GM19372 (cell line): Measurements from ENCODE around the gene IPO9.
A peak's percentile ranks its signal among the peaks of the same experiment; 100 is the strongest.

Experiments used
- ATAC-seq: cut with Tn5 transposase; IDR thresholded peaks from one replicate; pipeline ENCODE4 v1.9.1; 2021; ENCODE audit warnings: mild to moderate bottlenecking, low read depth, moderate library complexity; ENCODE audit not compliant: unreplicated experiment

IPO9 gene

DNA sequence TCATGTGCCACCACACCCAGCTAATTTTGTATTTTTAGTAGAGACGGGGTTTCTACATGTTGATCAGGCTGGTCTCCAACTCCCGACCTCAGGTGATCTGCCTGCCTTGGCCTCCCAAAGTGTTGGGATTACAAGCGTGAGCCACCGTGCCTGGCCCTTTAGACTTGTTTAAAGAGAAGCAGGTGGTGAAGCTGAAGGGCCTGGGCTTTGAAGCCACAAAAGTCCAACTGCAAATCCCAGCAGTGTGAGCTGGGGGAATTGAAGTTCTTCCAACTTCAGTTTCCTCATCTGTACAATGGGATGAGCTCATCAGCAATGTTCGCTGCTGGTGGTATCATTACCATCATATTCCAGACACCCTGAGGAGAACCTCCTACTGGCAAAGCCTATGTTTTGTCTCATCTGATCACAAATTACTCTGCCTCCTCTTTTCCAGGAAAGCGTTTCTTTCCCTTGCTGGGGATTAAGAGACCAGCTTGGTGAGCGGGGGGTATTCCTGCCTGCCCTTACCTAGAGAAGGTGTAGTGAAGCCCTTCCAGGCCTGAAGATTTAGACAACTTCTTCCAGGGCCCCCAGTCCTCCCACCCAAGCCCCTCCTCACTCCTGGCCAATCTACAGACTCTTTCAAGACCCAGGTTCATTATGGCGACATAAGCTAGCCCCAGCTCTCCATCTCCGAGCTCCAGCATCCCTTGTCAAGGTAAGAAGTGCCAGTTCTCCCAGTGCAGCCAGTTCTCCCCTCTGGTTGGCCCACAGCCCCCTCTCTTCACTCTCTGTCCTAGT is 57.3 kb downstream of the IPO9 start:
- no peak for ATAC-seq

DNA sequence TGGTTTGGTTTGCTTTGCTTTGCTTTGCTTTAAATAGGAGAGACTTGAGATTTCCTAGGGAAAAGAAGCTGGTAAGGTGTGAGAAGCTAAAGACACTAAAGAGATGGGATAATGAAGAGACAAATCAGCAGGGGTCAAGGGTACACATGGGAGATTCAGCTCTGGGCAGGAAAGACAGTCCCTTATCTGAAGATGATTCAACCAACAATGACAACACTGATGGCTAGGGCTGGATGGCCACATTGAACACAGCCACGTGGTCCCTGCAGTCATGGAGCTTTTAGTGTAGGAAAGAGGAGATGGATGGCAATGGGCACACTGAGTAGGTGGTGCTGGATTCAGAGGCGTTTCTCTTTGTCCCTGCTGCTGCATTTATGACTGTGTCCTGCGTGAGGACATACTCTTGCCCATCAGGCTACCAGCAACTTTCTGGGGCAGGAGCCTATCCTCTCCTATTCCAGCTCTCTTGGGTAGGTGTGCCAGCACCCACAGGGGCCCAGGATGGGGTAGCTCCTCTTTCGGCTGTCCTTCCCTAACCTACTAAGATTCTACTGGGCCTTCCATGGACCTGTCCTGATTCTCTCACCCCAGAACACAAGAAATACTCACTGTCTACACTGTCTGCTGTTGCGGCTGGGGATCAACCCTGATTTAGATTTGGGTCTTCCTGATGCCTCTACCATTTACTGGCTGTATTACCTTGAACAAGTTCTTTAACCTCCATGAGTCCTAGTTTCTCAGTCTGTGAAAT is 58.3 kb downstream of the IPO9 start:
- no peak for ATAC-seq

DNA sequence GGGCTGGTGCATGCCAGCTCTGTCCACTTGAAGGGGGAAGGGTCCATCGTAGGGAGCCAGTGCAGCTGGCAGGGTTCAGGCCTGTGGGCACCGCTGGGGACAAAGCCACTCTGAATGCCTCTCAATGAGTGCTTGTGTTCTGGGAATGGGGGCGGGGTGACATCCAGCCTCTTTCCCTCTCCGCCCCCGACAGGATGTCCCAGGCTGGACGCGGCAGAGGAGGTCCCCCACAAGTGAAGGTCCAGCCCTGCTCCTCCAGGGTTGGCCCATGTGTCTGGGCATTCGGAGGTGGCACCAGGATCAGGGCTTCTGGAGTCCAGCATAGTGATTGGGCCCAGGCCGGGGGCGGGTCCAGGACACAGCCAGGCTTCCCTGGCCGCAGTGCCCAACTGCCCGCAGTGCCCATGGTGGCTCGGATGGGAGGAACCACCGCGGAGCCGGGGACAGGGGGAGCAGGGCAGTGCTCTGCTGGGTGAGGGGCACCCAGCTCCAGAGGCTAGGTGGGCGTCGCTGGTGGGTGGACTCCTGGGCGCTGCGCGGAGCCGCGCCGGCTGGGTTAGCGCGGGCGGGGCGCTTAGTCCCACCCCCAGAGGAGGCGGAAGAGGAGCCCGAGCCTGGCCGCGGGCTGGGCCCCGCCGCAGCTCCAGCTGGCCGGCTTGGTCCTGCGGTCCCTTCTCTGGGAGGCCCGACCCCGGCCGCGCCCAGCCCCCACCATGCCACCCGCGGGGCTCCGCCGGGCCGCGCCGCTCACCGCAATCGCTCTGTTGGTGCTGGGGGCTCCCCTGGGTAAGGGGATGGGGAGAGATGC is 59.5 kb downstream of the IPO9 start, which contains the start of gene SHISA4:
Gene SHISA4 (plus strand): TSS at position 617 of the 808 bp plus-strand sequence. CDS start 97 bp downstream, at position 714.
- ATAC-seq = no peak

DNA sequence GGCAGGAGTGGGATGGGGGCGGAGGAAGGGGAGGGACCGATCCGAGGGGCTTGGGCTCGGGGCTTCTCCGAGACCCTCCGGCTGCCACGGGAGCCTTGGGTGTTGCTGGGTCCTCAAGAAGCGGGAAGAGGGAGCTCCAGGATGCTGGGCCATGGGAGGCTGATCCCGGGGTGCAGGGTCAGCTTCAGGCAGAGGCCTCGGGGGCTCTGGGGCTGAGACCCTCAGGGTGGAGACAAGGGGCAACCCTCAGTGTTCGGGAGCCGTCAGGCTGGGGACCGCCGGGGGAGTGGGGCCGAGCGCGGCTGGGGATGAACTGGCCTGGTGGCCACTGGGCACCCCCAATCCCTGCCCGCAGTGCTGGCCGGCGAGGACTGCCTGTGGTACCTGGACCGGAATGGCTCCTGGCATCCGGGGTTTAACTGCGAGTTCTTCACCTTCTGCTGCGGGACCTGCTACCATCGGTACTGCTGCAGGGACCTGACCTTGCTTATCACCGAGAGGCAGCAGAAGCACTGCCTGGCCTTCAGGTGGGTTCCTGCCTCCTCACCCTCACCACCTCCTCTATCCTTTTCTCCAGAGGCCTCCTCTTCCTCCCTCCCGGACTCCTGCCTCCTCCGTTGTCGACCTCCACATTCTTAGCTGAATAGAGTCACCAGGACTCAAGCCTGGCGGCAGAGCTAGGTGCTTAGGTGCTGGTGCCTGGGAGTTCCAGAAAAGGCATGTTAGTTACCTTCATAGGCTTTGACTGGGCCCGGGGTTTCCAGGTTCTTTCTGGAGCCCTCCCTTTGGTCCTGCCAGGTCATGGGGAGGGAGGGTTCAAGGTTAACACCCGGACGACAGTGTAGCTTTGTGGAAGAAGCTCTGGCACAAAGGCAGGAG is 60.4 kb downstream of the IPO9 start:
- no peak for ATAC-seq

DNA sequence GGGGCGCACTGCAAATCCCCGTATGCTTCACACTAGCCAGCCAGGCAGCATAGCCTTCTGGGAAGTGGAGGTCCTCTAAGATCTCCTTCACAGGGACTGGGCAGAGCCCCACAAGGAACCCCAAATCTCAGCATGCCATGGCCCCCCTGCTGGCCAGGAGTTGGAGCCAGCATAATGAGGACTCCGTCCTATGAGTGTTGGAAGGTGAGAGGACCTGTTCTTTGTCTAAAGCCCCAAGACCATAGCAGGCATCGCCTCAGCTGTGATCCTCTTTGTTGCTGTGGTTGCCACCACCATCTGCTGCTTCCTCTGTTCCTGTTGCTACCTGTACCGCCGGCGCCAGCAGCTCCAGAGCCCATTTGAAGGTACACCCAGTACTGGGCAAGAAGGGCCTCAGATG is 61.3 kb downstream of the IPO9 start:
- no peak for ATAC-seq

DNA sequence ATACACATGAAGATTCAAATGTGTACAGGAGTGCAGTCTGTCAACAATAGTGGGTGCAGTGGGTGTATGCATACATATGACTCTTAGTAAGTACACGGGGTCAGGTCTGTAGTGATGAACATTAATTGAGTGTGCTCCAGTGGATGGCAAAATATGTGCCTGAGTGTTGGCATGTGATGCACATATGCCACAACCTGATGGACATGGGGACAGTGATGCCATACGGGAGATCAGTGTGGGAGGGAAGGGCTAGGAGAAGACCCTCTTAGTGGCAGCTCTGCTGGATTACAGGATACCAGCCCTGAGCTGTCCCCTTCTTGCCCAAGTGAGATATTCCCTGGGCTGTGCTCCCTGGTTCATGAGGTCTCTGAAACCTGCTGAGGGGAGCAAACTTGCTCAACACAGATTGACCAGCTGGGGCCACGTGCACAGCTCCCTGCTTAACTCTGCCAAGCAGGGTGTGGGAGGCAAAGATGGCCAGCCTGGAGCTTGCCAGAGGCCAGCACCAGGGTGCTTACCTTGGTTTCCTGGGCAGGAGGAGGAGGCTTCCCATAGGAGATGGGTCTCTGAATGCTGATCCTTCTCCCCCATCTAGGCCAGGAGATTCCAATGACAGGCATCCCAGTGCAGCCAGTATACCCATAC is 62.0 kb downstream of the IPO9 start:
- no peak for ATAC-seq

DNA sequence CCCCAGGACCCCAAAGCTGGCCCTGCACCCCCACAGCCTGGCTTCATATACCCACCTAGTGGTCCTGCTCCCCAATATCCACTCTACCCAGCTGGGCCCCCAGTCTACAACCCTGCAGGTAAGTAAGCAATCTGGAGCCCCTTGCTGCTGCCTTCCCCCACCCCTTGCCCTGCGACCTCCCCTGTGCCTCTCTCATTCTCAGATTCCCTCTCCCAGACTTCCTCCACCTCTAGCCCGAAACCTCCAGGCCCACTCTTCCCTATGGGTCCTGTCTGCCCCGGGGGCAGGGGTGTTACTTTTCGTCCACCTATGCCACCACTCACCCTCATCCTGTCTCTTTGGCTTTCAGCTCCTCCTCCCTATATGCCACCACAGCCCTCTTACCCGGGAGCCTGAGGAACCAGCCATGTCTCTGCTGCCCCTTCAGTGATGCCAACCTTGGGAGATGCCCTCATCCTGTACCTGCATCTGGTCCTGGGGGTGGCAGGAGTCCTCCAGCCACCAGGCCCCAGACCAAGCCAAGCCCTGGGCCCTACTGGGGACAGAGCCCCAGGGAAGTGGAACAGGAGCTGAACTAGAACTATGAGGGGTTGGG is 62.6 kb downstream of the IPO9 start:
- ATAC-seq = no peak

DNA sequence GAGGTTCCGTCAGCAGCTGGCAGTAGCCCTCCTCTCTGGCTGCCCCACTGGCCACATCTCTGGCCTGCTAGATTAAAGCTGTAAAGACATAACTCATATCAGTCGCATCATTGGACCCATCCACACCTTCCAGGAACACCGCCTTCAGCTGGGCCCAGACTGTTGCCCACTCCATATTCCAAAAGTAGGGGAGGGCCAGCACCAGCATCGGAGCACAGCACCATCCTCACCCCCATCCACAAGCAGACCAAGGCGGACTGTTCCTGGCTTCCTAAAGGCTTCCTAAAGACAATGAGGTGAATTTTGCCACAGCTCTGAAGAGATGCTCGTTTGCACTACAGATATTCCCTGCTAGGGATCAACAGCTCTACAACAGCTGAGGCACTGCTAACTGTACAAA is 63.3 kb downstream of the IPO9 start:
- ATAC-seq = no peak

DNA sequence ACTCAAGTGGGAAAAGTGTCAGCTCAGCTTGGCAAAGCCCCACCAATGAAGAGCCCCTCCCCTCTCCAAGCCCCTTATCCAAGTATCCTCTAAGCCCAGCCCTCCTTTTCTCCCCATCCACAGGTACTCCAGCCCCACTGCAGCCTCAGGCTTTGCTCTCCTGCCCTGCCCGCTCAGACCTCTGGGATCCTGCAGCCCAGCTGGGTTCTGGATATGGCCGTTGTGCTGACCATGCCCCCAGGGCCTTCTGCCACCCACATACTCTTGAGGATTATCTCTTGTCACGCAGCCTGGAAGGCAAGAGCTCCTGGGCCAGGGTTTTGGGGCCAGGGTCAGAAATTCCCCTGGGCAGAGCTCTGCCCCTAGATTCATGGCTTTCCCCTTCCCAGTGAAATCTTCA is 64.5 kb downstream of the IPO9 start:
- no peak for ATAC-seq

DNA sequence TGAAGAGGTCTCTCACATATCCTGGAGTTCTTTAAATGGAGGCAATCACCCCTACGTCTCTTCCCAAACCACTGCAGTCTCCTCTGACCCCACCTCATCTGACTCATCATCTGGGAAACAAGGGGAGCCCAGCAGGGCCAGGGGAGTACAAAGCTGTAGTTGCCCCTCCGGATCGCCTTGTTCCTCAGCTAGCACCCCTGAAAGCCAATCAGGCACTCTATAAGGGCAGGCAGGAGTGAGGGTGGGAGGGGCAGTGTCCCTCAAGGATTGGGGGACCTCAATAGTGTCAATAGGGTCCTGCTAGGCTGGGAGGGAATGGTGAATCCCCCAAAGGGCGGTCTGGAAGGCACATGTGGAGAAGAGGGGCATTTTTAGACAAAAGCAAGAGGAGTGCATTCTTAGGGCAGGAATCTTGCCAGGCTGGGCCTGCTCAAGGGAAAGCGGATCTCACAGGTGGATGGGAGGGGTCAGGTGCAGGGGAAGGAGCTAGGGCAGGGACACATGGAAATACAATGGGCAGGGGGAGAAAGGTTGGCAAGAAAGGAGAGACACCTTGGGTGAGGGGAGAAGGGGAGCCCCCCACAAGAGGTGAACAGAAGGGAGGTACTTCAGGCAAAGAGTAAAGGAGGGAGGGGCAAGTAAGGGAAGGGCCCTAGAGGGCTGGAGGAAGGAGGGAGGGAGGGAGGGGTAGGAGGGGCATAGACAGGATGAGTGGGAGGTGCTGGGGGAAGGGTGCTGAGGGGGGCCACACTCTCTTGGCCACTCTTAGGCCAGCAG is 65.6 kb downstream of the IPO9 start:
- ATAC-seq = no peak

DNA sequence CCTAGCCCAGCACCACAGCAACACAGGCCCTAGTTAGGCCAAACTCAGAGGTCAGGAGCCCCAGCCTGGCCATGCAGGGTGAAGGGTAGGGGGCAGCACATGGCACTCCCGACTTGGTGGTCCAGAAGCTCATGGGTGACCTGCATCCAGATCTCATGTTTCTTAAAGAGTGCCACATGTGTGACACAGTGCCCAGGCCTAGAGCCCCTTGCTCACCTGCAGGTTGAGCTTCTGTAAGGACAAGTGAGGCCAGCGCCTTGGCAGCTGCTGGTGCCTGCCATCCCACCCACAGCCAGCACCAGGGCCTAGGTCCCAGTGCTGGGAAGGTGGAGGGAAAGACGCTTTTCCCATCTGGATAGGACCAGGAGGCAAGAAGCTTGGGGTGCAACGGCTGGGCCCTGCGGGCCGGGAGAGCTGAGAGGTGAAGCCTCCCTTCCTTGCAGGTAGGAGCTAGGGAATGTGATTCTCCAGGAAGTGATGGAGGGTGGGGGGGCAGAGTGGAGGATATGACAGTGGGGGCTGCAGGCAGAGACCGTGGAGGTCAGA is 66.2 kb downstream of the IPO9 start:
- no peak for ATAC-seq

DNA sequence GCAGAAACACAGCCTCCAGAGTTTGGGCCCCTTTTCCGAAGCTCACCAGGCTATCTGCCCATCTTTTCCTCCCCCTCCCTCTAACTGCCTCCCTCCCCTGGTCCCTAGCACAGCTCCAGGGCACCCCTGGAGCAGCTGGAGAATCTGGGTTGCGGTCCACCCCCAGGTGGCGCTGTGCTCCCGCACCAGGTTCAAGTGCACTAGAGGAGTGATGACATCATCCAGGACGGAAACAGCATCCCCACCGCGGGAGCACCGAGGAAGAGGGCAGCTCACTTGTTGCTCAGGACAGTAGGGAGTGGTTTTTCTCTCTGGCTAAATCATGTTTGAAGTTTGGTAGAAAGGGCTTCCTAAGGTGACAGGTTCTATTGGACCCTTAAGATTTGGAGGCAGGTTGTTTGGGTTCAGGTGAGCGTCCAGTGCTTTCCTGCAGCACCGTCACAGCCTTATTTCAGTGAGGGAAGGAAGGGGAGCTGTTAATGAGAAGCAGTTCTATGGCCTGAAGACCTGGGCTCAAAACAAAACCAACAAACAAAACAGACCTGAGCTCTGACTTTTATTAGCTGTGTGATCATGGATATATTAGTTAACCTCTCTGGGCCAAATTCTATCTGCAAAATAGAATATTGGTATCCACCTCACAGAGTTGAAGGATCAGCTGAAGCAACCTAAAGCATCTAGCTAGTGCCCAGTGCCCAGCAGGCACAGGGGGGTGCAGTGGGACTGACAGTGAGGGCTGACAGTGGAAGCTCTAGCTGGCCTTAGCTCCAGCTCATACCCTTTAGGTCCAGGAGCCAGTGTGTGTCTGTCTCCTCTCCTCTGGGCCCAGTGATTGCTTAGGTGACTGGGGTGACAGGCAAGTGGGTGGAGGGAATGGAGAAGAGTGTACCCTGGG is 67.2 kb downstream of the IPO9 start:
- ATAC-seq = peak; percentile 83

DNA sequence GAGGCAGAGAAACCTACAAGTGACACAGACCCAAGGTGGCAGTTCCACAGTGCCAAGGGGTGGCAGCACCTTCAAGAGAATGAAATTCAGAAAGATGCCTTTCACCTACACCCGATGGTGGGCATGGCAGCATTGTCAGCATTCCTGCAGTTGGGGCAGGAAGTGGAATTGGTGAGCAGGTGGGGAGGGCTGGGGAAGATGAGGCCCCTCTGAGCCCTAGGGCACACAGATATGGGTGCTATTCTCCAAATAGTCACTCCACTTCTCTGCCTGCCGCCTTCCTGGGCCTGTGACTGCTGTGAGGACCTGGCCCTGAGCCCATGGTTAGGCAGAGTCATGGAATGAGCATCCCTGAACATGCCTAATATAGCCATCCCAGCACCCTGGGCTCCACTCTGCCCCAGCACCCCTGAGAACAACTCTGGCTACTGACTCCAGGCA is 68.0 kb downstream of the IPO9 start:
- no peak for ATAC-seq

DNA sequence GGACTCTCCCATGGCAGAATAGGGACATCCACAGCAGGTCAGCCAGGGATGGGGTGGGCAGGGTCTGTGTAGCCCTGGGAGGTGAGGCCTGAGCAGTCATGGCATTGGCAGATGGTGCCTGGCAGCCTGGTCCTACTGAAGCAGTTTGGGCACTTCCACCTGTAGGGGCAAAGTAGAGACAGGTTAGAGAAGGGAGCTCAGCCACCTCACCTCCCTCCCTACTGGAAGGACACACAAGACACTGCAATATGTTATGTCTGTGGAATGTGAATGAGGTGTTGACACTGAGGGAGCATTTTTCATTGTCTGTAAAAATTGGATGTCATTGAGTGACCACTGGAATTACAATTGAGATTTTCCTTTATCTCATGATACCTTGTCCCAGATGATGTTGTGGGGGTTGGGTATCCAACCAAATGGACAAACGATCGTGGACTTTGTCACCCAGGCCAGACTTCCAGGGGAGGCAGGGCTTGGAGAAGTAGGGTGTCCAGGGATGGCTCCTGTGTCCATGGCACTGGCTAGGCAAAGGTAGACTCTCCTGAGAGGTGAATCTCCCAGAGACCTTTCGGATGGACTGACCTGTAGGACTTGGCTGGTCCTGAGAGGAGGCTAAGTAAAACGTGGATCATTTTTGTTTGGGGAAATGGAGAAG is 69.4 kb downstream of the IPO9 start:
- ATAC-seq = no peak

DNA sequence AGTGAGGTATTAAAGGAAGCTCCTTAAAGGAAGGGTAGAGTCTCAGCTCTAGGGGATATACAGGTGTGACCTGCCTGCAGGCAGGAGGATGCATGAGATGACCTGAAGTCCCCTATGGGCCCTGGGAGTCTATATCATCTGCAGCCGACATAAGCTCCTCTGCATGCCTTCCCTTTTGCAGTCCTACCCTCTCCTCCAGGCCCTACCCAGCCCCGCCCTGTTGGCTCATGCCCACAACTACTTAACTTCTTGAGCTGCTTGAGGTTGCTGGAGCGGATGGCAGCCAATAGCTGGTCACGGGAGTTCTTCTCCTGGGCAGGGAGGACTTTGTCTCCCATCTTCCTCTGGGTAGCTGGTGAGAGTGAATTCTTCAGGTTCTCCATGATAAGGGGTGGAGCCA is 70.0 kb downstream of the IPO9 start:
- ATAC-seq = no peak

DNA sequence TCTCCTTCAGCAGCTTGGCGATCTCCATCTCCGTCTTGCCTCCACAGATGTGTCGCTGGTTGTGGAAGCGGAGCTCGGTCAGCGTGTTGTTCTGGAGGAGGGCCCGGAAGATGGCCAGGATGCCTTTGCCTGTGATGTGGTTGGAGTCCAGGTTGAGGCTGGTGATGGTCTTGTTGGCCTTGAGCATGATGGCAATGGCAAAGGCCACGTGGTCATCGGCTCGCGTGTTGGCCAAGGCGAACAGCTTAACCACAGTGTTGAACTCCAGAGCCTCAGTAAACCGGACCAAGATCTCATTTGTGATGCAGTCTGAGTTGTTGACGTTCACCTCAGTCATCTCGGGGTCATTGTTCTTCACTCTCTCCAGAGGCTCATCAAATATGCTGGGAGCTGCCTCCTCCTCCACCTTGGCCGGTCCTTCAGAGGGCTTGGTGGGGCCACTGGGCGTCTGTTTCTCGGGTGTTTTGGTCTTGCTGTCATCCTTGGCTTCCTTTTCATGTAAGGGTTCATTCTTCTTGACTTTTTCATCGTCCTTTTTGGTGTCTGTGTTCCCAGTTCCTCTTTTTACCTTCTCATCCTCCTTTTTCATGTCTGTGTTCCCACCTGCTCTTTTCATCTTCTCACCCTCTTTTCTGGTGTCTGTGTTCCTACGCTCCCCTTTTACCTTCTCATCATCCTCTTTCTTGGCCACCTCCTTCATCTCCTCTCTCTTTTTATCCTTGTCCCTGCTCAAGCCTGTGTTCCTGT is 70.9 kb downstream of the IPO9 start:
- no peak for ATAC-seq
